BJ (cell line): ENCODE measurements around the gene EIF4G3. TPM values are rescaled to one million over a fixed set of nuclear protein-coding genes. Genes with fewer than 3 reads are reported as not detected.

Source experiments
- CTCF ChIA-PET: fragments of 350-600 bp; formaldehyde crosslinking; extraction: SDS; loops from one replicate; lab custom pipeline; 2021; ENCODE audit warnings: antibody characterized with exemption, inconsistent platforms; lab: Yijun Ruan, JAX
- POLR2A ChIA-PET: fragments of 300-600 bp; sonication (Branson Sonifier 250); formaldehyde crosslinking; extraction: SDS; loops from one replicate; lab custom pipeline; 2021; ENCODE audit warnings: antibody characterized with exemption; lab: Charles Lee
- DNase-seq: peaks from one replicate; pipeline ENCODE4 v3.0.0-alpha.2; 2011; ENCODE audit warnings: low read depth
- H3K27me3 ChIP-seq: 2 replicates; pipeline ENCODE4 v1.6.0; 2011; ENCODE audit warnings: low read length; ENCODE audit not compliant: control insufficient read depth, insufficient read depth
- H3K36me3 ChIP-seq: 2 replicates; pipeline ENCODE4 v1.5.1; 2011; ENCODE audit warnings: low read length; ENCODE audit not compliant: control insufficient read depth, insufficient read depth
- H3K4me3 ChIP-seq: 2 replicates; pipeline ENCODE4 v1.5.1; 2011; ENCODE audit warnings: low read depth, mild to moderate bottlenecking, control low read depth, low read length
- CTCF ChIP-seq: IDR thresholded peaks from 2 replicates; pipeline ENCODE4 v1.5.1; 2011; ENCODE audit warnings: low read depth, mild to moderate bottlenecking, control low read depth, inconsistent platforms, low read length, moderate library complexity; ENCODE audit not compliant: insufficient read depth
- polyA plus RNA-seq: library from polyadenylated mRNA; depleted of rRNA; stranded (reverse); fragments of >200 nt; gene quantifications from 2 replicates; pipeline ENCODE4 v1.2.3, GENCODE V29; 2011

Gene EIF4G3
- polyA plus RNA-seq, 1 experiment = 62.0 TPM

DNA sequence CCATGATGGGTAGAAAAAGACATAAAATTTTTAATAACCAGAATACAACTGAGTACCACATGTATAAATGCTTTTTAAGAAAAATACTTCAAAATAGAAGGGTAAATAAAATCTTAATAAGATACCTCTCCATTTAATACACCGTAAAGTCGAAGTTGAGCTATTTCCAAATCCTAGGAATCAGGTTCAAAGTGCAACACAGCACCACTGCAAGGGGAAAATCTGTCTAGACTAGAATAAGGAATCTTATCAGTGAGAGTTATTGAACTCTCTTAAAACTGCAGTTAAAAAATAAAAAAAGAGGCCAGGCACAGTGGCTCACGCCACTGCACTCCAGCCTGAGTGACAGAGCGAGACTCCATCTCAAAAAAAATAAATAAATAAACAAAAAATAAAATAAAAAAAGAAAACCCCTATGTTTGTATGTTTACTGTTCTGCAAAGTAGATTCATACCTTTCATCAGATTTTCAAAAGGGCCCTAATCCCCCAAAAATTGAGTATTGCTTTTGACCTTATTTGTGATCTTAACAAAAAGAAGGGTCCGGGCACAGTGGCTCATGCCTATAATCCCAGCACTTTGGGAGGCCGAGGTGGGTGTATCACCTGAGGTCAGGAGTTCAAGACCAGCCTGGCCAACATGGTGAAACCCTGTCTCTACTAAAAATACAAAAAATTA, 109.0 kb downstream of the EIF4G3 start:
- ChIA-PET POLR2A (no interaction called here), CTCF (no interaction called here)
- Histone ChIP-seq H3K36me3 (no peaks in the 10 kb centered on the region), H3K4me3 (no peak overlapping the region), H3K27me3 (no peaks in the 10 kb centered on the region)
- no peak for DNase-seq
- no peak for TF ChIP-seq CTCF

DNA sequence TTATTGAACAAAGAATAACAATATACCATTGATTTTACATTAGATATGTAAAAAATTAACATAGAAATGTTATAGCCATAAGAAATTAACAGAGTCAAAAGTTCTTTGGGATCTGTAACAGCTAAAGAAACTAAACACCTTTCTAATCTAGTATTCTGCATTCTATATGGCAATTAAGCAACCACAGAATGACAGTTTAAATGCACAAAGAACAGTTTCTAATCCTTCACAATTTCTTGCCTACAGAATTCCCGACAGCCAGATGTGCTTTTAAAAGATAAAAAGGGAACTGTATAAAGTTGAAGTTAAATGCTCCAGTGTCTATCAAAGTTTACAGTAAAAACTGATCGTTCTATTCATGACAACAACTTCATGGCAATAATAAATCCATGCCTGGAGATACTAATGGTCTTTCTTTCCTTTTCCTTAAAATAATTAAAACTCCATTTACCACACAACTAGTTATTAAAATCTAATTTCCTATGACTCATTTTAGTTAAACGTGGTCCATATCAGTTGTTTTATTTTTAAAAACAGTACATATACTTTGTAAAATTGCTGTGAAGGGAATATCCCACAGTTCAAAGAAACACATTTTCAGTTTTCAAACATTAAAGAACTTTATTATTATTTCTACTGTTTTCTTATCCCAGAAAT, 110.2 kb downstream of the EIF4G3 start:
- no peak for TF ChIP-seq CTCF
- no peak for DNase-seq
- Histone ChIP-seq H3K36me3 (no peaks in the 10 kb centered on the region), H3K4me3 (no peak overlapping the region), H3K27me3 (no peaks in the 10 kb centered on the region)
- ChIA-PET POLR2A (no interaction called here), CTCF (no interaction called here)

GRCh38 chr1:21065851-21066250, 110.8 kb downstream of the EIF4G3 start:
- POLR2A ChIA-PET = no interaction called here
- CTCF ChIA-PET = no interaction called here
- Histone ChIP-seq H3K4me3 (no peak overlapping the region), H3K36me3 (no peaks in the 10 kb centered on the region), H3K27me3 (no peaks in the 10 kb centered on the region)
- no peak for DNase-seq
- no peak for TF ChIP-seq CTCF

DNA sequence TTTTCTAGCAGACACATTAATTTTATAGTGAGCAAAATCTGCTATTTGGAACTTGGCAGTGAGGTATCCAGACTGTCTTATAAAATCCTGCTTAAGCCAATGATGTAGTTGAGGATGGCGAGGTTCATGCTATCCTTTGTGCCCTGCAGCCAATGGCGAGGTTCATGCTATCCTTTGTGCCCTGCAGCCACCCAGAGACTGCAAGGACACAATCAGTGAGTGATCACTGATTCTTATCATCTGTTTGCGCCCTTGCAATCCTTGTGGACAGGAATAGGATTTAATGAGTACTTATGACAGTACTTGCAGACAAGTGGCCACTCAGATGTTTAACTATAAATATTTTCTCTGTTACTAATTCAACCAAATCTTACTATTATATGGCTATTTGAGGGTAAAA, 112.6 kb downstream of the EIF4G3 start:
- TF ChIP-seq CTCF = no peak
- no peak overlapping the region for H3K4me3 ChIP-seq
- no peak for DNase-seq
- ChIA-PET POLR2A (no interaction called here), CTCF (no interaction called here)
- H3K36me3 ChIP-seq = no peaks in the 10 kb centered on the region
- no peaks in the 10 kb centered on the region for H3K27me3 ChIP-seq

DNA sequence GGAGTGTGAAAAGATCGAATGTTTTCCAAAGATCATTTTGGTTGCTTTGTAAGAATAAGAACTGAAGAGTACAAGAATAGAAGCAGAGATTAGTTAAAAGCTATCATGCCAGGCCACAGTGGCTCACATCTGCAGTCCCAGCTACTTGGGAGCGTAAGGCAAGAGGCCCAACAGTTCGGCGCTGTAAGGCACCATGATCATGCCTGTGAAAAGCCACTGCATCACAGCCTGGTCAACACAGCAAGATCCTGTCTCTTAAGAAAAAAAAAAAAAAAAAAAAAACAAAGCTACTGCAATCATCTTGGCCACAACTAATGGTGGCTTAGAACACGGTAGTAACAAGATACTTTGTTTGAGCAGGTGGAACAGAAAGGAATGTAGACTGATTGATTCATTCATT, 116.2 kb downstream of the EIF4G3 start:
- Histone ChIP-seq H3K27me3 (no peaks in the 10 kb centered on the region), H3K36me3 (no peaks in the 10 kb centered on the region), H3K4me3 (no peak overlapping the region)
- DNase-seq = no peak
- ChIA-PET CTCF (interaction anchor here (0.6 kb wide), 1 partner anchor 13 kb away, joined by 3 read pairs; no protein-coding TSS in a partner anchor), POLR2A (no interaction called here)
- TF ChIP-seq CTCF = no peak
